Astrocyte (in vitro differentiated cells and primary cell): ENCODE measurements around the gene LINGO4.

Experiments
- EZH2 ChIP-seq: IDR thresholded peaks from 2 replicates; pipeline ENCODE4 v1.6.1; 2012; ENCODE audit warnings: mild to moderate bottlenecking, low read length, inconsistent platforms; ENCODE audit not compliant: insufficient read depth
- TF ChIP-seq, protein P1 (sequence below): IDR thresholded peaks from 2 replicates; pipeline ENCODE4 v1.5.1; 2011; ENCODE audit warnings: low read depth, mild to moderate bottlenecking, inconsistent platforms, low read length, moderate library complexity; ENCODE audit not compliant: insufficient read depth

- TF ChIP-seq, protein P1, sequence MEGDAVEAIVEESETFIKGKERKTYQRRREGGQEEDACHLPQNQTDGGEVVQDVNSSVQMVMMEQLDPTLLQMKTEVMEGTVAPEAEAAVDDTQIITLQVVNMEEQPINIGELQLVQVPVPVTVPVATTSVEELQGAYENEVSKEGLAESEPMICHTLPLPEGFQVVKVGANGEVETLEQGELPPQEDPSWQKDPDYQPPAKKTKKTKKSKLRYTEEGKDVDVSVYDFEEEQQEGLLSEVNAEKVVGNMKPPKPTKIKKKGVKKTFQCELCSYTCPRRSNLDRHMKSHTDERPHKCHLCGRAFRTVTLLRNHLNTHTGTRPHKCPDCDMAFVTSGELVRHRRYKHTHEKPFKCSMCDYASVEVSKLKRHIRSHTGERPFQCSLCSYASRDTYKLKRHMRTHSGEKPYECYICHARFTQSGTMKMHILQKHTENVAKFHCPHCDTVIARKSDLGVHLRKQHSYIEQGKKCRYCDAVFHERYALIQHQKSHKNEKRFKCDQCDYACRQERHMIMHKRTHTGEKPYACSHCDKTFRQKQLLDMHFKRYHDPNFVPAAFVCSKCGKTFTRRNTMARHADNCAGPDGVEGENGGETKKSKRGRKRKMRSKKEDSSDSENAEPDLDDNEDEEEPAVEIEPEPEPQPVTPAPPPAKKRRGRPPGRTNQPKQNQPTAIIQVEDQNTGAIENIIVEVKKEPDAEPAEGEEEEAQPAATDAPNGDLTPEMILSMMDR = no peak
- TF ChIP-seq EZH2 = no peak
Observed at GRCh38 chr1:151790940-151791651, 14.1 kb downstream of the LINGO4 start.
